ENCODE measurements around the gene PRR5L. TPM values are rescaled to one million over a fixed set of nuclear protein-coding genes. Genes with fewer than 3 reads are reported as not detected.
A peak's percentile ranks its signal among the peaks of the same experiment; 100 is the strongest.

The PRR5L gene
- total RNA-seq, 1 donor from 2014 or later: 103 TPM

- H3K4me1 Mint-ChIP-seq (ENCODE audit: unreplicated experiment): peaks cover 93% of the 10 kb centered on the region
- peak overlapping the region; percentile 99 for H3K27ac Mint-ChIP-seq (ENCODE audit: unreplicated experiment)
- peaks cover 47% of the 10 kb centered on the region for H3K36me3 Mint-ChIP-seq (ENCODE audit: unreplicated experiment)
- no peaks in the 10 kb centered on the region for H3K9me3 Mint-ChIP-seq (ENCODE audit: unreplicated experiment)
- no peaks in the 10 kb centered on the region for H3K27me3 Mint-ChIP-seq (ENCODE audit: unreplicated experiment)
- DNase-seq (ENCODE audit: extremely low spot score, unreplicated experiment): no peak
- H3K4me3 Mint-ChIP-seq (ENCODE audit: unreplicated experiment): peak overlapping the region; percentile 15
- TF ChIP-seq, protein P1, sequence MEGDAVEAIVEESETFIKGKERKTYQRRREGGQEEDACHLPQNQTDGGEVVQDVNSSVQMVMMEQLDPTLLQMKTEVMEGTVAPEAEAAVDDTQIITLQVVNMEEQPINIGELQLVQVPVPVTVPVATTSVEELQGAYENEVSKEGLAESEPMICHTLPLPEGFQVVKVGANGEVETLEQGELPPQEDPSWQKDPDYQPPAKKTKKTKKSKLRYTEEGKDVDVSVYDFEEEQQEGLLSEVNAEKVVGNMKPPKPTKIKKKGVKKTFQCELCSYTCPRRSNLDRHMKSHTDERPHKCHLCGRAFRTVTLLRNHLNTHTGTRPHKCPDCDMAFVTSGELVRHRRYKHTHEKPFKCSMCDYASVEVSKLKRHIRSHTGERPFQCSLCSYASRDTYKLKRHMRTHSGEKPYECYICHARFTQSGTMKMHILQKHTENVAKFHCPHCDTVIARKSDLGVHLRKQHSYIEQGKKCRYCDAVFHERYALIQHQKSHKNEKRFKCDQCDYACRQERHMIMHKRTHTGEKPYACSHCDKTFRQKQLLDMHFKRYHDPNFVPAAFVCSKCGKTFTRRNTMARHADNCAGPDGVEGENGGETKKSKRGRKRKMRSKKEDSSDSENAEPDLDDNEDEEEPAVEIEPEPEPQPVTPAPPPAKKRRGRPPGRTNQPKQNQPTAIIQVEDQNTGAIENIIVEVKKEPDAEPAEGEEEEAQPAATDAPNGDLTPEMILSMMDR (IDR thresholded peaks at IDR 0.05): no peak
These were observed 157.6 kb downstream of the PRR5L start for GRCh38 chr11:36453678-36454077.

DNA sequence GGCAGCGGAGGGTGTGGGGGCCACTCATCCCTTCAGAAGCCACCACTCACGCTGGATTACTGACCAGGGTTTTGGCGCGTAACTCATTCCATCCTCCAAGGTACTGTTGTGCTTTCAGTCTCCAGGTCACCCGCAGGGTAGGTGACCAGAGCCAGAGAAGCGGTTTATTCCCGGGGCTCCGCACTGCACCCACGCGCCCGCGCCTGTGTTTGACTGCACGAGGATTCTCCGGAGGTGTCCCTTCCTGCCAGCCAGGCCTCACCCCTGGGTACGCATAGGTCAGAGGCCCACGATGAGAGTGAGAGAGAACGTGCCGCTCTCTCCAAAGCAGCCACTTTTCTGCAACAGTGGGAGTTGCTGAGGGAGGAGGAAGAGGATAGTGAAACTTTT is 158.5 kb downstream of the PRR5L start:
- TF ChIP-seq, protein P1 (IDR thresholded peaks at IDR 0.05): no peak
- no peak for DNase-seq (ENCODE audit: extremely low spot score, unreplicated experiment)
- Mint-ChIP-seq H3K4me3 (ENCODE audit: unreplicated experiment) (peak overlapping the region; percentile 18), H3K36me3 (ENCODE audit: unreplicated experiment) (peaks cover 42% of the 10 kb centered on the region), H3K27me3 (ENCODE audit: unreplicated experiment) (no peaks in the 10 kb centered on the region), H3K27ac (ENCODE audit: unreplicated experiment) (peak overlapping the region; percentile 99), H3K9me3 (ENCODE audit: unreplicated experiment) (no peaks in the 10 kb centered on the region), H3K4me1 (ENCODE audit: unreplicated experiment) (peaks cover 85% of the 10 kb centered on the region)

- Mint-ChIP-seq H3K9me3 (ENCODE audit: unreplicated experiment) (no peaks in the 10 kb centered on the region), H3K4me1 (ENCODE audit: unreplicated experiment) (peaks cover 79% of the 10 kb centered on the region), H3K4me3 (ENCODE audit: unreplicated experiment) (peak overlapping the region; percentile 14), H3K36me3 (ENCODE audit: unreplicated experiment) (peaks cover 40% of the 10 kb centered on the region), H3K27me3 (ENCODE audit: unreplicated experiment) (no peaks in the 10 kb centered on the region), H3K27ac (ENCODE audit: unreplicated experiment) (peak overlapping the region; percentile 99)
- TF ChIP-seq, protein P1 (IDR thresholded peaks at IDR 0.05): no peak
- no peak for DNase-seq (ENCODE audit: extremely low spot score, unreplicated experiment)
These were observed 159.0 kb downstream of the PRR5L start for GRCh38 chr11:36454941-36455631.

GRCh38 chr11:36455658-36456111 is 159.6 kb downstream of the PRR5L start:
- DNase-seq (ENCODE audit: extremely low spot score, unreplicated experiment): peak; percentile 96
- H3K27ac Mint-ChIP-seq (ENCODE audit: unreplicated experiment): peak overlapping the region; percentile 99

GRCh38 chr11:36456156-36456555 is 160.1 kb downstream of the PRR5L start:
- H3K4me3 Mint-ChIP-seq (ENCODE audit: unreplicated experiment): peak overlapping the region; percentile 31
- H3K27ac Mint-ChIP-seq (ENCODE audit: unreplicated experiment): peak overlapping the region; percentile 99
- peaks cover 78% of the 10 kb centered on the region for H3K4me1 Mint-ChIP-seq (ENCODE audit: unreplicated experiment)
- TF ChIP-seq, protein P1 (IDR thresholded peaks at IDR 0.05): peak; percentile 3
- no peak for DNase-seq (ENCODE audit: extremely low spot score, unreplicated experiment)
- peaks cover 41% of the 10 kb centered on the region for H3K36me3 Mint-ChIP-seq (ENCODE audit: unreplicated experiment)
- no peaks in the 10 kb centered on the region for H3K9me3 Mint-ChIP-seq (ENCODE audit: unreplicated experiment)
- H3K27me3 Mint-ChIP-seq (ENCODE audit: unreplicated experiment): no peaks in the 10 kb centered on the region

More at GRCh38 chr11:36455658-36456111, 159.6 kb downstream of the PRR5L start:
- H3K36me3 Mint-ChIP-seq (ENCODE audit: unreplicated experiment): peaks cover 43% of the 10 kb centered on the region
- no peaks in the 10 kb centered on the region for H3K9me3 Mint-ChIP-seq (ENCODE audit: unreplicated experiment)
- H3K4me3 Mint-ChIP-seq (ENCODE audit: unreplicated experiment): no peak overlapping the region
- peaks cover 79% of the 10 kb centered on the region for H3K4me1 Mint-ChIP-seq (ENCODE audit: unreplicated experiment)
- TF ChIP-seq, protein P1 (IDR thresholded peaks at IDR 0.05): peak; percentile 13
- H3K27me3 Mint-ChIP-seq (ENCODE audit: unreplicated experiment): no peaks in the 10 kb centered on the region
